Muscle of arm (tissue), 12 donors: ENCODE data around the gene MINDY4. TPM values are rescaled to one million over a fixed set of nuclear protein-coding genes. Genes with fewer than 3 reads are reported as not detected.

Source experiments
- DNase-seq: peaks from one replicate; pipeline ENCODE4 v3.0.0-alpha.2; 2013
- polyA plus RNA-seq, 12 donors: library from polyadenylated mRNA; unstranded; fragments of 120-200 nt; gene quantifications; one replicate each; pipeline ENCODE4 v1.2.1, GENCODE V29; 2013; ENCODE audit not compliant: insufficient read length in 12 of 12

MINDY4 gene
- polyA plus RNA-seq, 12 donors = 3.8 to 20.0 (median 5.3) TPM; not detected in 1

GRCh38 chr7:30873656-30874055 is 102.4 kb downstream of the MINDY4 start:
- DNase-seq = no peak

GRCh38 chr7:30874656-30875302 is 103.6 kb downstream of the MINDY4 start:
- no peak for DNase-seq

- no peak for DNase-seq
Measured at GRCh38 chr7:30877015-30877769, 106.0 kb downstream of the MINDY4 start.

- no peak for DNase-seq
Measured at GRCh38 chr7:30877993-30878392, 106.8 kb downstream of the MINDY4 start.

GRCh38 chr7:30879139-30880124 is 108.2 kb downstream of the MINDY4 start:
- no peak for DNase-seq

- DNase-seq = no peak
Measured at GRCh38 chr7:30880125-30880720, 109.0 kb downstream of the MINDY4 start.

- DNase-seq = no peak
Measured at GRCh38 chr7:30880941-30881340, 109.7 kb downstream of the MINDY4 start.

- DNase-seq = no peak
Measured at GRCh38 chr7:30881448-30881847, 110.2 kb downstream of the MINDY4 start.

- no peak for DNase-seq
Measured at GRCh38 chr7:30884881-30885280, 113.7 kb downstream of the MINDY4 start.

- no peak for DNase-seq
Measured at GRCh38 chr7:30886608-30887011, 115.4 kb downstream of the MINDY4 start.

- DNase-seq = no peak
Measured at GRCh38 chr7:30887464-30887872, 116.3 kb downstream of the MINDY4 start.

GRCh38 chr7:30888747-30889146 is 117.5 kb downstream of the MINDY4 start:
- DNase-seq = peak; percentile 61

GRCh38 chr7:30890226-30890625 is 119.0 kb downstream of the MINDY4 start:
- no peak for DNase-seq

GRCh38 chr7:30893357-30893756 is 122.1 kb downstream of the MINDY4 start:
- DNase-seq = peak; percentile 75

- DNase-seq = no peak
Measured at GRCh38 chr7:30894009-30894408, 122.8 kb downstream of the MINDY4 start.

GRCh38 chr7:30894866-30895605 is 123.8 kb downstream of the MINDY4 start:
- no peak for DNase-seq

- no peak for DNase-seq
Measured at GRCh38 chr7:30896036-30896435, 124.8 kb downstream of the MINDY4 start.

GRCh38 chr7:30896783-30897637 is 125.8 kb downstream of the MINDY4 start:
- DNase-seq = no peak

- DNase-seq = no peak
Measured at GRCh38 chr7:30897770-30898169, 126.6 kb downstream of the MINDY4 start.

- DNase-seq = no peak
Measured at GRCh38 chr7:30898411-30898810, 127.2 kb downstream of the MINDY4 start.
